Measurements from ENCODE around the gene INCA1. TPM values are rescaled to one million over a fixed set of nuclear protein-coding genes. Genes with fewer than 3 reads are reported as not detected.
A peak's percentile ranks its signal among the peaks of the same experiment; 100 is the strongest.

Gene INCA1
- total and polyA plus RNA-seq, 2 of the 13 experiments (the other 11 are each of a cell fraction or from before 2014, with no cell fraction given) = 0.93 to 2.6 TPM

- TF ChIP-seq TFE3 (CRISPR knock-in tag; IDR thresholded peaks at IDR 0.05) = no peak
- TF ChIP-seq ZNF18 (CRISPR knock-in tag; IDR thresholded peaks at IDR 0.05; ENCODE audit: insufficient replicate concordance) = no peak
- TF ChIP-seq ZNF350 (CRISPR knock-in tag; IDR thresholded peaks at IDR 0.05; ENCODE audit: borderline replicate concordance, low read depth) = no peak
- peak; percentile 70; the same call in 1 of the 2 replicates for TF ChIP-seq PAF1 (CRISPR knock-in tag; IDR thresholded peaks at IDR 0.05)
Measured at GRCh38 chr17:4944554-4945175, 52.7 kb downstream of the INCA1 start (continued).

GRCh38 chr17:4944163-4944553 lies 53.2 kb downstream of the INCA1 start:
- intact Hi-C loops (cut with micrococcal nuclease; ENCODE audit: unreplicated experiment) = no loop called here
- Histone ChIP-seq H2AFZ (ENCODE audit: low read length) (no peak overlapping the region), H3K27ac (ENCODE audit: extremely low read length, insufficient read depth, low read length) (peak overlapping the region; percentile 38), H3K4me3 (replicated peaks in 1 of 3; ENCODE audit: insufficient read depth in 1 of 3, low read depth in 2 of 3, low read length in 3 of 3) (no peak overlapping the region), H3K9me3 (ENCODE audit: low read length) (no peaks in the 10 kb centered on the region), H3K27me3 (ENCODE audit: control insufficient read depth in 1 of 2, insufficient read depth in 2 of 2, low read length in 2 of 2) (no peaks in the 10 kb centered on the region; a peak in 1 of 5 replicates), H3K4me1 (ENCODE audit: insufficient read depth, low read length) (peaks cover 38% of the 10 kb centered on the region), H3K4me2 (ENCODE audit: low read depth, low read length) (no peak overlapping the region), H4K20me1 (ENCODE audit: insufficient read depth, low read length) (peaks cover 33% of the 10 kb centered on the region), H3K79me2 (ENCODE audit: insufficient read depth, low read length) (peaks cover 63% of the 10 kb centered on the region), H3K9ac (ENCODE audit: insufficient read depth, low read depth, low read length) (no peak overlapping the region), H3K36me3 (replicated peaks in 1 of 2; ENCODE audit: control insufficient read depth in 1 of 2, insufficient read depth in 2 of 2, low read length in 2 of 2) (peaks cover 18 to 37% of the 10 kb centered on the region in 2 experiments)
- FAIRE-seq (no peak), DNase-seq (ENCODE audit: low spot score) (no peak), ATAC-seq (no peak)
- in situ Hi-C loops (cut with HindIII; ENCODE audit: extremely low pct_ligation_motif_present, low pct_unique_long_range_greater_than_20kb) = no loop called here
- POLR2A ChIA-PET = interaction anchor here (1.6 to 10.0 kb wide), 2 partner anchors 23 to 24 kb away, joined by 6 to 273 read pairs; partner anchors contain the start of gene SPAG7
- CTCF ChIA-PET (ENCODE audit: low intra/inter-chr PET ratio, low total read pairs) = no interaction called here
- BruUV-seq (replicated peaks) = no TSS peak
- WGBS (ENCODE audit: low lambda C conversion rate) = 89% methylated on average over 3 of the region's 3 CpGs
- no peak for TF ChIP-seq KLF9 (CRISPR knock-in tag; IDR thresholded peaks at IDR 0.05; ENCODE audit: low read depth)
- TF ChIP-seq ZNF136 (CRISPR knock-in tag; IDR thresholded peaks at IDR 0.05; ENCODE audit: low read depth) = no peak
- no peak for TF ChIP-seq SP2 (CRISPR knock-in tag; IDR thresholded peaks at IDR 0.05)
- no peak for TF ChIP-seq SIX4 (CRISPR knock-in tag; IDR thresholded peaks at IDR 0.05)
- no peak for TF ChIP-seq ASH2L (IDR thresholded peaks at IDR 0.05; ENCODE audit: insufficient read length, low read depth, low read length)
- TF ChIP-seq PBX3 (CRISPR knock-in tag; IDR thresholded peaks at IDR 0.05; ENCODE audit: borderline replicate concordance) = no peak
- TF ChIP-seq SKI (IDR thresholded peaks at IDR 0.05; ENCODE audit: partially characterized antibody) = no peak
- peak; percentile 76 for TF ChIP-seq HNRNPK (IDR thresholded peaks at IDR 0.05; ENCODE audit: low read depth, low read length, poor library complexity, severe bottlenecking)
- peak; percentile 4; the same call in 1 of the 2 replicates for TF ChIP-seq POLR2G (IDR thresholded peaks at IDR 0.05; ENCODE audit: low read depth, low read length)
- peak; percentile 68 for TF ChIP-seq RBFOX2 (IDR thresholded peaks at IDR 0.05; ENCODE audit: low read depth, low read length)
- TF ChIP-seq ZBTB42 (CRISPR knock-in tag; IDR thresholded peaks at IDR 0.05) = no peak

All from HepG2 (cell line).